ENCODE measurements around the gene PTCH1.
A peak's percentile ranks its signal among the peaks of the same experiment; 100 is the strongest.

The PTCH1 gene

DNA sequence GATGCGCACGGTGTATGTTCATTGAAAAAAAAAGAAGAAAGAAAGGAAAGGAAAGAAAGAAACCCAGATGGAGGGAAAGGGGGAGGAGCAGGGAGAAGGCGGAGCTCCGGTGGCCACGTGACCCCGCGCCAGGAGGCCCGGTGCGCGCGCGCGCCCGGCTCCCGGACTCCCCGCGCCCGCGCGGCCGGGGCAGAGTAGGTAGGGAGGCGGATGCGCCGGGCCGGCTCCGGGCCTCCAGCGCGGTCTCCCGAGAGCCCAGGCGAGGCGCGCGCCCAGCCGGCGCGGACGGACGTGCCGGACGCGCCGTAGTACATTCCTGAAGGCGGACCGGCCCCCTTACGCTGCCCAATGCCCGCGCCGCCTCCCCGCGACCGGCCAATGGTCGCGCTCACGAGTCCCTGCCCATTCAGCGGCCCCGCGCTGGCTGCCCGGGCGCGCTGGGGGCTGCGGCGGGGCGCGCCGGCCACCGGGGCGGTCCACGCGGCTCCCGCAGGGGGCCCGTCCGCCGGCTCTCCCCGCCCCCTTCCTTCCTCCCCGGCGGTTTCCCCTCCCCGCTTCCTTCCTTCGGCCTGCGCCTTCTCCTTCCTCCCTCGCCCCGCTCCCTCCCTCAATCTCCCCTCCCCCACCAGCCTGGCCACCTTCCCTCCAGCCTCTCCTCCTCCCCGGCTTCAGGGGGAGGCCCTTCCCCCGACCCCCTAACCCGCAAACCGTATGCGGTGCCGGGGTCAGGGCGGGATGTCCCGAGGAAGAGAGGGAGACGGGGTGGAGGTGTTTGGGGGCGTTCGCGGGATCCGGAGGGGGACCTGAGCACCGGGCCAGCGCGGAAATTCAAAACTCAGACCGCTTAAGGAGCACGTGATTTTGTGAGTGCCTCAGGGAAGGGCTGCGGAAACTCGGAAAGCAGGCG, 5.8 kb downstream of the PTCH1 start:
- no peak for DNase-seq (ENCODE audit: low read depth, low spot score)
- Histone ChIP-seq H3K27ac (peak overlapping the region; percentile 95), H3K9me3 (ENCODE audit: low read depth, low read length) (no peaks in the 10 kb centered on the region), H3K4me3 (peak overlapping the region; percentile 98), H3K36me3 (ENCODE audit: insufficient read depth, low read length) (no peaks in the 10 kb centered on the region), H3K9ac (ENCODE audit: insufficient read length) (peak overlapping the region; percentile 92)
- TF ChIP-seq POLR2AphosphoS5 (IDR thresholded peaks at IDR 0.05; ENCODE audit: borderline replicate concordance, low read depth, low read length), result peak; percentile 65; the same call in 1 of the 2 replicates
- TF ChIP-seq FOXP2 (optimal IDR thresholded peaks at IDR 0.05; ENCODE audit: control extremely low read depth, extremely low read length, insufficient read depth), result no peak

DNA sequence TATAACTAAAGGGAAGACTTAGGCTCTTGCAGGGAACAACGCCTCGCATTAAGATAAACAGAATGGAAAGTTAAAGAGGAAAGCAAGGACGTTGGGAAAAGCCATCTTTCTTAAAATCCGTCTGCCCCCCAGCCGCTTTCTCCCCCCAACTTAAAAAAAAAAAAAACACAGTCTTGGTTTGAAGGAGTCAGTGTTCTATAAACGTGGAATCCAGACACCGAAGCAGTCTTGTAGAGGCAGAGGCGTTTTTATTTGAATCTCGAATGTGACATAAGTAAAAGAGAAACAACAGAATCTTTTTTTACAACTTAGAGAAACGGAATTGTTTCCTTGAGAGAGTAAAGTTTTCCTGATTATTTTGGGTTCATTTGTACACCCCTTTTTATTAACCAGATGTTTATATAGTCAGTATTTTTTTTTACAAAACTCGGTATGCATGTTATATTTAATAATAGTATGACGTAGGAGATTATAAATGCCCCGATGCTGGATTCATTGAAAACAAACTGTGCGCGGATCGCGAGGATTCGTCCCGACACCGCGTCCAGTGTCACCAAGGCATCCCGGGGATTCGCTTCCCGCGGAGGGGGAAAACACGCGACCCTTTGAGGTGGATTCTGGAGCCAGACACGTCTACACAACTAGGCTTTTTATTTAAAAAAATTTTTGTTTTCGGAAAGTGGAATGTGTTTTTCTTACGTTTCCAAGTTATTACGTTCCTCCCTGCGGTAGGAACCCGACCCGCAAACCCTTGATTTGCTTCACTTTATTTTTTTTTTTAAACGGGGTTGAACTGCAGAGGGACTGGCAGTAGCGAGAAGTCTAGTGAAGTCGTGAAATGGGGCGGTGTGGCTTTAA, 6.7 kb downstream of the PTCH1 start:
- peak overlapping the region; percentile 81 for H3K9ac ChIP-seq (ENCODE audit: insufficient read length)
- H3K27ac ChIP-seq, result peak overlapping the region; percentile 87
- H3K9me3 ChIP-seq (ENCODE audit: low read depth, low read length), result no peaks in the 10 kb centered on the region
- TF ChIP-seq EZH2 (IDR thresholded peaks at IDR 0.05), result no peak
- TF ChIP-seq POLR2AphosphoS5 (IDR thresholded peaks at IDR 0.05; ENCODE audit: borderline replicate concordance, low read depth, low read length), result 0 out of 2 replicates have a peak, but pooled peaks have one; percentile 60
- peak overlapping the region; percentile 98 for H3K4me3 ChIP-seq
- no peak for DNase-seq (ENCODE audit: low read depth, low spot score)
- H3K36me3 ChIP-seq (ENCODE audit: insufficient read depth, low read length), result no peaks in the 10 kb centered on the region

DNA sequence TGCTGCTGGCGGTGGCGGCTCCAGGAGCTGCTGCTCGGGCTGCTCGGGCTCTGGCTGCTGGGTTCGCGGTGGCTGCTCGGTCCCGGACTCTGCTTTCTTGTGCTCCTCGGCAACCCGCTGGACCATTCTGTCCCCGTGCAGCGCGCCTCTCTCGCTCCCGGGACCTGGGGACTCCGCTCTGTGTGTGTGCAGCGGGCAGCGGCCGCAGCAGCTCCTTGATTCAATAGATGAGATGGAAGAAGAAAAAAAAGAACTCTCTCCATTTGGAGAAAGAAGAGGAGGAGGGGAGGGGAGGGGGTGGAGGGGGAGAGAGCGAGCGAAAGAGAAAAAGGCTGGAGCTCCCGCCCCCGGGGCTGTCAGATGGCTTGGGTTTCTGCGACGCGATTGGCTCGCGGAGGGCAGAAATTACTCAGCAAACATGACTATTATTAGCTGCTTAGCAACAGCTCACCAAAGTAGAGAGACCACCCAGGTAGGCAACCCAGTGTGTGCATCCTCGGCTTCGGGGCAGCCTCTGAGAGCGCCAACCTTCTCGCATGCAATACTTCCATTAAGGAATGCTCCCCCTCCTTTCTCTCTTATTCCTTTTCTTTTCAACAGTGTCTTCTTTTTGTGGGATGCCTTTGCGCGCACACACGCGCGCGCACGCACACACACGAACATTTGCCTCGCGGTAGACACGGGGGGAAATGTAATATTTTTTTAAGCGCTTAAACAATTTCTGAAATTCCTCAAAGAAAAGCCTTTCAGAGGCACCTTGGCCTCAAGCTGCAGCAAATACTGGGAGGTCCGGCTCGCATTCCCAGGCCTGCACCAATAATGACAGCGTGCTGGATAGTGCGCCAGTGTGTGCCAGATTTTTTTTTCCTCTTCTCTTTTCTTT, 7.6 kb downstream of the PTCH1 start:
- H3K9ac ChIP-seq (ENCODE audit: insufficient read length), result peak overlapping the region; percentile 81
- TF ChIP-seq EZH2 (IDR thresholded peaks at IDR 0.05) (no peak), POLR2AphosphoS5 (IDR thresholded peaks at IDR 0.05; ENCODE audit: borderline replicate concordance, low read depth, low read length) (peak; percentile 78), FOXP2 (optimal IDR thresholded peaks at IDR 0.05; ENCODE audit: control extremely low read depth, extremely low read length, insufficient read depth) (no peak)
- peak overlapping the region; percentile 98 for H3K4me3 ChIP-seq
- DNase-seq (ENCODE audit: low read depth, low spot score), result peak; percentile 86
- H3K9me3 ChIP-seq (ENCODE audit: low read depth, low read length), result no peaks in the 10 kb centered on the region
- H3K36me3 ChIP-seq (ENCODE audit: insufficient read depth, low read length), result no peaks in the 10 kb centered on the region
- H3K27ac ChIP-seq, result peak overlapping the region; percentile 87

DNA sequence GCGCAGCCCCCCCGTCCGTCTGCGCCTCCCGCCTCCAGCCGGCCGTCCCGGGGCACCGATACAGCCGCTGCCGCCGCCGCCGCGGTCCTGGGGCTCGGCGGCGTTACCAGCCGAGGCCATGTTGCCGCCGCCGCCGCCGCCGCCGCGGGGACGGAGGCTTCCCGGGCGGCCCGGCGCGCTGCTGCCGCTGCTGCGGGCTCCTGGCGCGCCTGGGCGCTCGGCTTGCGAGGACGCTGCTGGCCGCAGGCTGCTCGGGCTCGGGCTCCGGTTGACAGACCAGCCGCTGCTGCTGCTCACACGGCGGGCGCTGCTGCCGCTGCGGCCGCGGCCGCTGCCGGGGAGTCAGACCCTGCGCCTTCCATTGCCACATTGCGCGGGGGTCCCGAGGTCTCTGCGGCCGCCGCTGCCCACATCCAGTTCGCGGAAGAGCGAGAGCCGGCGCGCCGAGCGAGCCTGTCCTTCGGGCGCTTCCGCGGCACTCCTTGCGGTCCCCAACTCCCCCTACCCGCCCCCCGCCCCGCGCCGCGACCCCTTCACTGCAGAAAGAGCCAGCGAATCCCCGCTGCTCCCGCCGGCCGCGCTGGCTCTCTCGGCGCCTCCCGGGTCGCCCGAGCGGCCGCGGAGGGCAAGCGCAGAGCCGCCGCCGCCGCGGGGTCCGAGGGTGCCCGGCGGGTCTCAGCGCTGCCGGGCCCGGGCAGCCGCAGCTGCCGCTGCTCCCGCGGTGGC, 8.4 kb downstream of the PTCH1 start:
- TF ChIP-seq POLR2AphosphoS5 (IDR thresholded peaks at IDR 0.05; ENCODE audit: borderline replicate concordance, low read depth, low read length), result no peak
- TF ChIP-seq FOXP2 (optimal IDR thresholded peaks at IDR 0.05; ENCODE audit: control extremely low read depth, extremely low read length, insufficient read depth), result no peak
- TF ChIP-seq EZH2 (IDR thresholded peaks at IDR 0.05), result no peak
- H3K9me3 ChIP-seq (ENCODE audit: low read depth, low read length), result no peaks in the 10 kb centered on the region
- peak overlapping the region; percentile 94; the same call in 1 of the 2 replicates for H3K27ac ChIP-seq
- H3K9ac ChIP-seq (ENCODE audit: insufficient read length), result peak overlapping the region; percentile 95
- no peak for DNase-seq (ENCODE audit: low read depth, low spot score)
- peak overlapping the region; percentile 98 for H3K4me3 ChIP-seq
- peaks cover under 1% of the 10 kb centered on the region; the same call in 1 of the 2 replicates for H3K36me3 ChIP-seq (ENCODE audit: insufficient read depth, low read length)

DNA sequence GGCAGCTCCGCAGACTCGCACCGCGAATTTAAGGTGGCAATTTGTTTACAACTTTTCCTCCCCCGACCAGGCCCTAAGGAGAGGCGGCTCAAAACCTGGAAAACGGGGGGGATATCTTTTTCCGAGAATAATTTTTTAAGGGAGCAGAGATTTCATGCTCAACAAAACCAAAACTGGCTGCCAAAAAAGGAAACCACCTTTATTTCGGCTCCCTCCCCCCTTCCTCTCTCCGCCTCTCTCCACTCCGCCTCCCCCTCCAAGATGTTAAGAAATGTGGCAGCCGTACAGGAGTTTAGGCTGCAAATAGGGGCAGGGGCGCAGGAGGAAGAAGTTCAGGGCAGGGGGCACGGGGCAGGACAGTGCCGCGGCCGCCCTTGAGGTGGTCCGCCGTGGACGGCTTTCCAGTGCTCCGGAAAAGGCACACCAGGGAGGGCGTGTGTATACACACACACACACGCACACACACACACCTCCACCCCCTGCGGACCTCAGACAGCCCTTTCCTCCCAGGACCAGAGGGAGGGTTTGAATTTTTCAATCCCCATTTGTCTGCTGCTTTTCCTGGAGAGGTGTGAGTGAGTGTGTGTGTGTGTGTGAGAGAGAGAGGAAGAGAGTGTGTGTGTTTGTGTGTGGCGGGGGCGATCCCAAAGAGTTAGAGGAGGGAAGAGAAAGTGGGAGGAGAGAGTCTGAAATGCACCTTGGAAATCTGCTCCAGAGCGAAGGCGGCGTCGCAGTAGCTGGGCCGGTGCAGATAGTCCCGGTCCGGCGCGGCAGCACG, 9.1 kb downstream of the PTCH1 start:
- peak; percentile 62; the same call in 1 of the 2 replicates for TF ChIP-seq POLR2AphosphoS5 (IDR thresholded peaks at IDR 0.05; ENCODE audit: borderline replicate concordance, low read depth, low read length)
- TF ChIP-seq EZH2 (IDR thresholded peaks at IDR 0.05), result no peak
- no peak for TF ChIP-seq FOXP2 (optimal IDR thresholded peaks at IDR 0.05; ENCODE audit: control extremely low read depth, extremely low read length, insufficient read depth)
- peak overlapping the region; percentile 95 for H3K9ac ChIP-seq (ENCODE audit: insufficient read length)
- DNase-seq (ENCODE audit: low read depth, low spot score), result no peak

DNA sequence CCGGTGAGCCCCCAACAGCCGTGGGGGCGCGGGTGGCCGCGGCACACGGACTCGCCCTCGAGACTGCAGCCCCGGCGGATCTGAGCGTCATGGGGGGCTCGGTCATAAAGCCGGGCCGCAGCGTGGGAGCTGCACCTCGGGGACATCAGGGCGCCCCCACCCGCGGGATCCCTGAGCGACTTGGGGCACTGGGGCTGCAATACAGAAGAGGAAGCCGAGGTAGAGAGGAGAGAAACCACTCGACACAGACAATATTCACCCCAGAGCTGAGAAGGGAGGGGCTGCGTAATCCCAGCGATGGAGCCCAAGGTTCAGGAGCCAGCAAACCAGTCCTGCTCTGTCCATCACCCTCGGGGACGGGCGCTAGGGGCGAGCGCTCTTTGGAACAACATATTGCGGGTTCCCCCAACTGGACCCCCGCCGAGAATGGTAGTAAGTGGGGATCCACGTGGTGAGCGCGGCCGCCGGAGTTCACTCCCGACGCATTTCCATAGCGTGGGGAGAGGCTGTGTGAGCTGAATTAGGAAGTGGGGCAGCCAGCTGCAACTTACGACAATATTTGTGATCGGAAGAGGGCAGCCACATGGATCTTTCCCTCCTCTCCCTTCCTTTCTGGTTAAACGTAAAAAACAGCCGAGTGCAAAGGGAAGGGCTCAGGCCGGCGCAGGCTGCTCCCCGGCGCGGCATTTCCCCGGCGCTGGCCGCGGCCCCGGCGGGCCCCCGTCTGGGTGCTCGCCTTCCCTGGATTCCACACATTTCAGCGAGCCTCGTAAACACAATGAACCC, 9.9 kb downstream of the PTCH1 start:
- TF ChIP-seq EZH2 (IDR thresholded peaks at IDR 0.05) (no peak), POLR2AphosphoS5 (IDR thresholded peaks at IDR 0.05; ENCODE audit: borderline replicate concordance, low read depth, low read length) (no peak), FOXP2 (optimal IDR thresholded peaks at IDR 0.05; ENCODE audit: control extremely low read depth, extremely low read length, insufficient read depth) (no peak)
- H3K9me3 ChIP-seq (ENCODE audit: low read depth, low read length), result no peaks in the 10 kb centered on the region
- H3K36me3 ChIP-seq (ENCODE audit: insufficient read depth, low read length), result peaks cover 4% of the 10 kb centered on the region; the same call in 1 of the 2 replicates
- H3K27ac ChIP-seq, result peak overlapping the region; percentile 94
- no peak for DNase-seq (ENCODE audit: low read depth, low spot score)
- H3K9ac ChIP-seq (ENCODE audit: insufficient read length), result peak overlapping the region; percentile 95
- H3K4me3 ChIP-seq, result peak overlapping the region; percentile 98

More for the DNA sequence above, 9.1 kb downstream of the PTCH1 start:
- Histone ChIP-seq H3K36me3 (ENCODE audit: insufficient read depth, low read length) (peaks cover 4% of the 10 kb centered on the region; the same call in 1 of the 2 replicates), H3K27ac (peak overlapping the region; percentile 94), H3K4me3 (peak overlapping the region; percentile 98), H3K9me3 (ENCODE audit: low read depth, low read length) (no peaks in the 10 kb centered on the region)
